T-helper 1 cell (primary cell): Measurements from ENCODE around the gene BIRC6.
"Not testable (repeated sequence)": the region's sequence is repeated elsewhere in the genome, so short reads cannot be mapped to it uniquely, and the experiment has no call there.

Source experiments
- DNase-seq, 5 donors: peaks; one replicate each; pipeline ENCODE4 v3.0.0-alpha.2; 2012 to 2020
- total RNA-seq, 4 donors: gene quantifications; one replicate each; lab custom pipeline; 2026; lab: John Stamatoyannopoulos, UW

BIRC6 gene, protein sequence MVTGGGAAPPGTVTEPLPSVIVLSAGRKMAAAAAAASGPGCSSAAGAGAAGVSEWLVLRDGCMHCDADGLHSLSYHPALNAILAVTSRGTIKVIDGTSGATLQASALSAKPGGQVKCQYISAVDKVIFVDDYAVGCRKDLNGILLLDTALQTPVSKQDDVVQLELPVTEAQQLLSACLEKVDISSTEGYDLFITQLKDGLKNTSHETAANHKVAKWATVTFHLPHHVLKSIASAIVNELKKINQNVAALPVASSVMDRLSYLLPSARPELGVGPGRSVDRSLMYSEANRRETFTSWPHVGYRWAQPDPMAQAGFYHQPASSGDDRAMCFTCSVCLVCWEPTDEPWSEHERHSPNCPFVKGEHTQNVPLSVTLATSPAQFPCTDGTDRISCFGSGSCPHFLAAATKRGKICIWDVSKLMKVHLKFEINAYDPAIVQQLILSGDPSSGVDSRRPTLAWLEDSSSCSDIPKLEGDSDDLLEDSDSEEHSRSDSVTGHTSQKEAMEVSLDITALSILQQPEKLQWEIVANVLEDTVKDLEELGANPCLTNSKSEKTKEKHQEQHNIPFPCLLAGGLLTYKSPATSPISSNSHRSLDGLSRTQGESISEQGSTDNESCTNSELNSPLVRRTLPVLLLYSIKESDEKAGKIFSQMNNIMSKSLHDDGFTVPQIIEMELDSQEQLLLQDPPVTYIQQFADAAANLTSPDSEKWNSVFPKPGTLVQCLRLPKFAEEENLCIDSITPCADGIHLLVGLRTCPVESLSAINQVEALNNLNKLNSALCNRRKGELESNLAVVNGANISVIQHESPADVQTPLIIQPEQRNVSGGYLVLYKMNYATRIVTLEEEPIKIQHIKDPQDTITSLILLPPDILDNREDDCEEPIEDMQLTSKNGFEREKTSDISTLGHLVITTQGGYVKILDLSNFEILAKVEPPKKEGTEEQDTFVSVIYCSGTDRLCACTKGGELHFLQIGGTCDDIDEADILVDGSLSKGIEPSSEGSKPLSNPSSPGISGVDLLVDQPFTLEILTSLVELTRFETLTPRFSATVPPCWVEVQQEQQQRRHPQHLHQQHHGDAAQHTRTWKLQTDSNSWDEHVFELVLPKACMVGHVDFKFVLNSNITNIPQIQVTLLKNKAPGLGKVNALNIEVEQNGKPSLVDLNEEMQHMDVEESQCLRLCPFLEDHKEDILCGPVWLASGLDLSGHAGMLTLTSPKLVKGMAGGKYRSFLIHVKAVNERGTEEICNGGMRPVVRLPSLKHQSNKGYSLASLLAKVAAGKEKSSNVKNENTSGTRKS (N-terminal part only)
- 418 to 628 (median 495) reads per million in 4 donors for total RNA-seq

DNA sequence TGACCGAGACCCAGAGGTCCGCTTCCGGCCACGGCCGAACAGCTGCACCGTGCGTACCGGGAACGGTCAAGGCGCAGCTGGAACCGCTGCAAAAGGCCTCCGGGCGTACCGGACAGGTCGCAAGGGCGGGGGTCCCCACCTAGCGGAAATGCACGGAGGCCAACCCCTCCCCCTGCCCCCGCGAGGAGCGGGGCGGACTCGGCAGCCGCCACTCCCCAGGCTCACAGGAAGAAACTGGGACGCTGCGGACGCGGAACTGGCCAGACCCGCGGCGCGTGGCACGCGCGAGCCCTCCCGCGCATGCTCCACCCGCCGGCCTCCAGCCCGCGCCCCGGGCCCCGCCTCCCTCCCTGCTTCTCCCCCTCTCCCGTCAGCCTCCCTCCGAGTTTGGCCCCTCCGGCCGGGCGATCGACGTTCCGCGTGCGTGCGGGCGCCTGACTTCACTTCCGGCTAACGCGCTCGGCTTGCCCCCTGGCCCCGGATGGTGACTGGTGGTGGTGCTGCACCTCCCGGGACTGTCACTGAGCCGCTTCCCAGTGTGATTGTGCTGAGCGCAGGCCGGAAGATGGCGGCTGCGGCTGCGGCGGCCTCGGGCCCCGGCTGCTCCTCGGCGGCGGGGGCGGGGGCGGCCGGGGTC, at the start of gene BIRC6:
TSS of gene BIRC6 (plus strand) at position 343 of the 637 bp plus-strand sequence. CDS start at position 482, 139 bp downstream.
- DNase-seq, result peak; percentile 78 to 97 (median 80)

DNA sequence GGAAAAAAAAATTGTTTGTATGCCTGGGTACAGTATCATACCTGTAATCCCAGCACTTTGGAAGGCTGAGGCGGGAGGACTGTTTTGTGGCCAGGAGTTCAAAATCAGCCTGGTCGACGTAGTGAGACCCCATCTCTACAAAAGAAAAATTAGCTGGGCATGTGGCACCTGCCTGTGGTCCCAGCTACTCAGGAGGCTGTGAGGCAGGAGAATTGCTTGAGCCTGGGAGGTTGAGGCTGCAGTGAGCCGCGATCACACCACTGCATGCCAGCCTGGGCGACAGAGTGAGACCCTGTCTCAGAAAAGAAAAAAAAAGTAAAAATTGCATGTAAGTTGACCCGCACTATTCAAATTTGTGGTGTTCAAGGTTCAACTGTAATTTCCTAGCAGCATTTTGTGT, 46.2 kb upstream of the BIRC6 start:
- DNase-seq, result no peak

DNA sequence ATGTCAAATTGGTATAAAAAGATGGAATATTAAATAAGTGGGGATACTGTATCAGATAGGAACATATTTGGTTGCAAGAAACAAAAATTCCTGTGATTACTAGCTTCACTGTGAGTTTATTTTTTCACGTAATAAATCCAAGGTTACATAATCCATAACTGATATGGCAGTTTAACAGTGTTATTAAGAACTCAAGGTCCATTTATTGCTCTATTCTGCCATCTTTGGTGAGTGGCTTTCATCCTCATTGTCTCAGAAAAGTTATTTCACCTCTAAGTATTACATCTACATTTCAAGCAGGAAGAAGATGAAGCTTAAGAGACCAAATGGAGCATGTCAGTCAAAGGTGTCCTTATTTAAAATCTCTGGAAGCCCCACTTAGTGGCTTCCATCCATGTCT, 41.9 kb upstream of the BIRC6 start:
- DNase-seq, result no peak

DNA sequence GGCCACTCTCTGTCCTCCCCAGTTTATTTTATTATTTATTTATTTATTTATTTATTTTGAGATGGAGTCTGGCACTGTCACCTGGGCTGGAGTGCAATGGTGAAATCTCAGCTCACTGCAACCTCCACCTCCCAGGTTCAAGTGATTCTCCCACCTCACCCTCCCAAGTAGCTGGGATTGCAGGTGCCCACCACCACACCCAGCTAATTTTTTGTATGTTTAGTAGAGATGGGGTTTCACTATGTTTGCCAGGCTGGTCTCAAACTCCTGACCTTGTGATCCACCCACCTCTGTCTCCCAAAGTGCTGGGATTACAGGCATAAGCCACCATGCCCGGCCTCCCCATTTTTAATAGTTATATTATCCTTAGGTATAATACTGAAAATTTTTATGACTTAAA, 28.1 kb upstream of the BIRC6 start:
- DNase-seq, result not testable (repeated sequence)

DNA sequence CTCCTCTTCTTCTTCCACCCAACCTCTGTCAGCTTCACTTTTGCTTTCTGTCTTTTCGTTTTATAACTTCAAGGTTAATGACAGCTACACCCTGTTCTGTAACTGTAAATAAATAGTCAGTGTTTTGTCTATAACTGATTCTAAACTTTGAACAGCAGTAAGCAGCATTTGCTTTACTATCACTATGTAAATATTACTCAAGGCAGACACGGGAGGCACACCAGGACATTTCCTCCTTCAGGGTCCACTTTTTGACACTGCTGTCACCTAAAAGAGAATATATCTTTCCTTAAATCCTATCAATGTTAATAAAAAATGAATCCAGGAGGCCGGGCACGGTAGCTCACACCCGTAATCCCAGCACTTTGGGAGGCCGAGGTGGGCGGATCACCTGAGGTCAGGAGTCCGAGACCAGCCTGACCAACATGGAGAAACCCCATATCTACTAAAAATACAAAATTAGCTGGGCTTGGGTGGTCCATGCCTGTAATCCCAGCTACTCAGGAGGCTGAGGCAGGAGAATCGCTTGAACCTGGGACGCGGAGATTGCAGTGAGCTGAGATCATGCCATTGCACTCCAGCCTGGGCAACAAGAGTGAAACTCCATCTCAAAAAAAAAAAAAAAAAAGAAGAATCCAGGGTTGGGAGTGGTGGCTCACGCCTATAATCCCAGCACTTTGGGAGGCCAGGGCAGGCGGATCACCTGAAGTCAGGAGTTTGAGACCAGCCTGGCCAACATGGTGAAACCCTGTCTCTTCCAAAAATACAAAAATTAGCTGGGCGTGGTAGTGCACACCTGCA, 27.4 kb upstream of the BIRC6 start:
- not testable (repeated sequence) for DNase-seq

DNA sequence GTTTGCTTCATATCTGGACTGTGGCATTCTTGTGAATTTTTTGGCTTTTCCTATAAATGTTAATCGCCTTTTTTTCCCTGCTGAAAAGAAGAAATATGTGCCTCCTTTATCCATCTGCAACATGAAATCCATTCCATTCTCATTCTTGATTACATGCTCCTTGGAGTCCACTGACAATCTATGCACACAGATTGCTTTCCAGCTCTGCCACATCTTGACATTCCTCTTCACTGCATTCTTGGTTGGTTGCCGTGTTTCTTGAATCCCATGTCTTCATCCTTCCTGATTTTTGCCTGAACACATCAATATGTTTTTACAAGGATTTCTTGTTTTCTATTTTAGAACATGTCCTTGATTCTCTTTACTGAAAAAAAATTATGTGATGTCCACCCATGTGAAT, 26.7 kb upstream of the BIRC6 start:
- DNase-seq, result no peak

DNA sequence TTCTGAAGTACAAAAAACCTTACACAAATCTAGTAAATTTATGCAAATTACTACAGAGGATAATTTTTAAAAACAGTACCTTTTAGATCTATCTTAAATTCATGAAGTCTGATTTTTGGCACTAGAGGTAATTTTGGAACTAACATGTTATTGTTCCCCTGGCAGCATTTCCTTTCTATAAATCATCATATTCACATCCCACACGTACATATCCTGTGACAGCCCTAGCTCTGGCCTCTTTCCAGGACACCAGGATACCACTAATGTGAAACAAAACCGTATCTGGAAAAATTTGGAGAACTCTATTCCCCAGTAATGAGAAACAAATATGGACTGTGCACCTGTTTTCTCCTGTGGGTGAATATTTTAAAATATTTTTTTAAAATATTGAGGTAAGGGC, 14.0 kb upstream of the BIRC6 start:
- DNase-seq, result no peak

DNA sequence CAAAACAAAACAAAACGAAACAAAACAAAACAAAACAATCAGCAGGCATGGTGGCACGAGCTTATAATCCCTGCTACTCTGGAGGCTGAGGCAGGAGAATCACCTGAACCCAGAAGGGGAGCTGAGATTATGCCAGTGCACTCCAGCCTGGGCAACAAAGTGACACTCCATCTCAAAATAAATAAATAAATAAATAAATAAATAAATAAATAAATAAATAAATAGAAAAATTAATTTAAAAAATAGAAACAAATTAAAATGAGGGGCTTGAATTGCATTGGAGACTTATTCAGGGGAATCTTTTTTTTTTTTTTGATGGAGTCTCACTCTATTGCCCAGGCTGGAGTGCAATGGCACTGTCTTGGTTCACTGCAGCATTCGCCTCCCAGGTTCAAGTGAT, 6.0 kb upstream of the BIRC6 start:
- DNase-seq, result not testable (repeated sequence)

DNA sequence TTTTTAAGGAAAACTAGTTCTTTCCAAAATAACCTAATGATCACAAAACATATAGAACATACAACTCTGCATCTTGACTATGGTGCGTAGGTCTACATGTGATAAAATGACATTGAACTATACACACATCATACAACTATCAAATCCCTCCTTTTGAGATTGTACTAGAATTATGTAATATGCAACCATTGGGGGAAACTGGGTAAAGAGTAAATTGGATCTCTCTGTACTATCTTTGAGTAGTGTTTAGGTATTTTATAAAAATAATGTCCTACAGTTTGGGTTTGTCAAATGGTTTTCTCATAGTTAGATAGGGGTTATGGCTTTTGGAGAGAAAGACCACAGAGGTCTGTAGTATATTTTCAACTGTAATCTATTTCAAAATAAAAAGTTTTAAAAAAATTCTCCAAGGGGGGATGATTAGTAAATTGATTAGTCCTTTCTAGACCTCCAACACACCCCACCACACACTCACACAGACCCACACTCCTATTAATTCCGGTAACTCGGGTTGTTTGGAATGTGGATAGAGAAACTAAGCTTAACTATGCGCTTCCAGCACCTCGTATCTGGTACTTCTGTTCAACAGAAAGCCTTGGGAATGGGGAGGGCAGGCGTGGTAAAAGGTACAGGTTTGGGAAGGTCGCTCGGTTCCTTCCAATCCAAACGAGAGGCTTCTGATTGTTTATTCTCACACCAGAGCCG, 695 bp upstream of the BIRC6 start:
- no peak for DNase-seq

DNA sequence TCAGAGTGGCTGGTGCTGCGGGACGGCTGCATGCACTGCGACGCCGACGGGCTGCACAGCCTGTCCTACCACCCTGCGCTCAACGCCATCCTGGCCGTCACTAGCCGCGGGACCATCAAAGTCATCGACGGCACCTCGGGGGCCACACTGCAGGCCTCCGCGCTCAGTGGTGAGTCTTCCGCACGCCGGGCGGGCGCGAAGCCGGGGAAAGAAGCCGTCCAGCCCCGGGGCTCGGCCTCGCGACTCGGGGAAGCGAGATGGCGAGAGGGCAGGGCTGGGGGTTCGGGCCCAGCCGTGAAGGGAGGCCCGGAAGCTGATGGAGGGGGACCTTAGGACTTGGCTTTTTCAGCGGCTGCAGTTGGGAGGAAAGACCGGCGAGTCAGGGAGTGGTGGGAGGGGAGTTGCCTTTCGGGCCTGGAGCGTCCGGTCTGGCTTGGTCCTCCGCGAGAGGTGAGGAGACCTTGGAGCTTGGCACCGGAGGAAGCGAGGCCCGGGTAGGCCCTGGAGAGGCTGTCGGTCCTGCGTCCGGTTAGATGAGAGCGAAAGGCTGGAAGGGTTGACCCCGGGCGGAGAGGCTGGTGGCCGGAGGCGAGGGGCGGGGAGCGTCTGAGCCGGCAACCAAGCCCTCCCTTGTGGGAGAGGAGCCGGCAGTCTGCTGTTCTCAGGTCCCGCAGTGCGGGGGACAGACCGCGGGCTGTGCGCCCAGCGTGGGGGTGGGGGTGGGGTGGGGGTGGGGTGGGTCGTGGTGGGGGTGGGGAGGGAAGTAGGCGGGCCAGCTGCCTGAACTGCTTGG, 691 bp downstream of the BIRC6 start:
- peak in 4 of 5 donors; percentile 13 to 58 (median 14) for DNase-seq

DNA sequence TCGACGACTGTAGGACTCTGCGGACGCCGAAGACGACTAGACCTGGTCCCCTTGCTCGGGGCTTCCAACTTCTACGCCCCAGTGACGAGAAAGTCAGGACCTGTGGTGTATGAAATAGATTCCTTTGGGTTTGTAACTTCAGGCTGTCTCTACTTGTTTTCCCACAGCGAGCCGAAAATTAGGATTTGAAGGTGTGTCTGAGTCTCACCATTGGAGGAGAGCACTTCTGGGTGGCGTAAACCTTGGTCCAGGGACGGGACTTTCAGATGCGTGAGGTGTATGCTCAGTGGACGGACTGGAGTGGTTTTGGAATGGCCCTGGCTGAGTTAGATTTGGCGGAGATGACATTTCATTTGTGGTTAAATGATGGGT, 1.3 kb downstream of the BIRC6 start:
- DNase-seq, result peak in 1 of 5 donors; percentile 1

DNA sequence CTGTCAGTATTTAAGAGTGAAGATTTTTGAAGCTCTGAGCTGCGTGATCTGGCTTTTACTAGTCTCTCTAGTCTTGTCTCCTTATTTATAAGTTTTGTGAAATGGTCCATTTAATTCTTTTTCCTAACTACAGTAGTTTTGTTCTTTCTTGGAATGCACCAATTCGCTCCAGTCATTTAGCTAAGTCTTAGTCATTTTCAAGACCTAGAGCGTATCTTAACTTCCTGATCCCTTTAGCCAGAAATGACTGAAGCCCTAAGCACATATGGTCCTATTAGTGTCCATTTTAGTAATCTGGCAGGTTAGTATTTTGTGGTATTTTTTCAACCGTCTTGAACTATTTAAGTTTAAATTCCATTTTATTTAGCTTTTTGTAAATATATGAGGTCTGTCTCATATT, 3.6 kb downstream of the BIRC6 start:
- peak in 1 of 5 donors; percentile 6 for DNase-seq

DNA sequence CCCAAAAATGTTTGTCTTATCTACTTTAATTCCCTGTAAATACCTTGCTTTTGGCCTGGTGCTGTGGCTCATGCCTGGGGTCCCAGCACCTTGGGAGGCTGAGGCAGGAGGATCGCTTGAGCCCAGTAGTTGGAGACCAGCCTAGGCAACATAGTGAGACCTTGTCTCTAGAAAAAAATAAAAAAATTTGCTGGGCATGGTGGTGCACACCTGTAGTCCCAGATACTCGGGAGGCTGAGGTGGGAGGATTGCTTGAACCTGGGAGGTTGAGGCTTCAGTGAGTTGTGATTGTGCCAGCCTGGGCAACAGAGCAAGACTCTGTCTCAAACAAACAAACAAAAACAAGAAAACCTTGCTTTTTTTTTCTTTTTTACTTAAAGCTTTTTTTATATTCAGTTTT, 6.2 kb downstream of the BIRC6 start:
- DNase-seq, result not testable (repeated sequence)

DNA sequence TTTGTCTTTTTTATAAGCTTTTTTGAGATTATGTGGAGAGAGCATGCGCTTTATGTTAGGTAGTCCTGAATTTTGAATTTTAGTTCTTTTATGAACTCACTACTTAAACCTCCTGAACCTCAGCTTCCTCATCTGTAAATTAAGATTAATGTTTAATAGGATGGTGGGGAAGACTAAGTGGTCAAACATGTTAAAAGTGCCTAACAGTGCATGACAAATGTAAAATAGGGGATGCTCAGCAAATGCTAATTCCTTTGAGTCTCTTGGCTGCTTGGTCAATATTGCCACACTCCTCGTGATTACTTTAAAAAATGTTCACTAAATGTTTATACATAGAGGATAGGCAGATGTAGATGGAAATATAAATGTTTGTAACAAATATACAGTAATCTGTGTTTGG, 6.8 kb downstream of the BIRC6 start:
- no peak for DNase-seq

DNA sequence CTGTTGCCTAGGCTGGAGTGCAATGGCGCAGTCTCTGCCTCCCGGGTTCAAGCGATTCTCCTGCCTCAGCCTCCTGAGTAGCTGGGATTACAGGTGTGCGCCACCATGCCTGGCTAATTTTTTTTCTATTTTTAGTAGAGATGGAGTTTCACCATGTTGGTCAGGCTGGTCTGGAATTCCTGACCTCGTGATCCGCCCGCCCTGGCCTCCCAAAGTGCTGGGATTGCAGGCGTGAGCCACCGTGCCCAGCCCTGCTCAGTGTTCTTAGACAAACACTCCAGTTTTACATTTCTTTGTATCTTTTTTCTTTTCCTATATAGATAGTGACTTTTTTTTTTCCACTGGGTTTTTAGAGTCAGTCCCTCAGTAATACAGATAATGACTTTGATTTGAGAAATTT, 7.5 kb downstream of the BIRC6 start:
- not testable (repeated sequence) for DNase-seq

DNA sequence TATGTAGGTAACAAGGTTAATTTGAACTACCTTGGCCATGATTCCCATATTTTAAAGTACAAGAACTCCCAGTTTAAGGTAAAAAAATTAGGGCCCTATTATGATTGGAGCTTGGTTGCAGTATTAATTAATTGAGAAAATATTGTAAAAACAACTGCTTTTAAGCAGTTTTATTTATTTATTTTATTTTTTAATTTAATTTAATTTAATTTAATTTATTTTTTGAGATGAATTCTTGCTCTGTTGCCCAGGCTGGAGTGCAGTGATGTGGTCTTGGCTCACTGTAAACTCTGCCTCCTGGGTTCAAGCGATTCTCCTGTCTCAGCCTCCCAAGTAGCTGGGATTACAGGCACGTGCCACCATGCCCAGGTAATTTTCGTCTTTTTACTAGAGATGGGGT, 8.9 kb downstream of the BIRC6 start:
- not testable (repeated sequence) for DNase-seq

DNA sequence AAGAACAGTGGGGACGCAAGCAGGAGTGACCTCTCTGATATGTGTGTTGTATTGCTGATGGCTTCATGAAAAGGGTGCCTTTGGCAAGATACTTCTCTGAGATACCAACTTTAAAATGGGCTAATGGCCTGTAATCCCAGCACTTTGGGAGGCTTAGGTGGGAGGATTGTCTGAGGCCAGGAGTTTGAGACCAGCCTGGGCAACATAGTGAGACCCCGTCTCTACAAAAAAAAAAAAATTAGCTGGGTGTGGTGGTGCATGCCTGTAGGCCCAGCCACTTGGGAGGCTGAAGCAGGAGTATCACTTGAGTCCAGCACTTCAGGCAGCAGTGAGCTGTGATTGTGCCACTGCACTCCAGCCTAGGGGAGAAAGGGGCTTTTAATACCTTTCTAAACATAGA, 9.8 kb downstream of the BIRC6 start:
- no peak for DNase-seq

DNA sequence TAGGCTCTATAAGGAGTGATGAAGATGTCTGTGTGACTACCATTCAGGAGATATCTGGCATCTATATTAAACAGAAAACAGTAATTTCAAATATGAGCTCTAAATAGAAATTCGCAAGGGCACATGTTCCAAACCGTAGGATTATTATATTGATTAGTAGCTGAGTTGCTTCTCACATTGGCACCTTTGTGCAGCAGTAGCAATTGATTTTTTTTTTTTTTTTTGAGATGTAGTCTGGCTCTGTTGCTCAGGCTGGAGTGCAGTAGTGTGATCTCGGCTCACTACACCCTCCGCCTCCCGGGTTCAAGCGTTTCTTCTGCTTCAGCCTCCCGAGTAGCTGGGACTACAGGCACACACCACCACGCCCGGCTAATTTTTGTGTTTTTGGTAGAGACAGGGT, 12.4 kb downstream of the BIRC6 start:
- DNase-seq, result no peak

DNA sequence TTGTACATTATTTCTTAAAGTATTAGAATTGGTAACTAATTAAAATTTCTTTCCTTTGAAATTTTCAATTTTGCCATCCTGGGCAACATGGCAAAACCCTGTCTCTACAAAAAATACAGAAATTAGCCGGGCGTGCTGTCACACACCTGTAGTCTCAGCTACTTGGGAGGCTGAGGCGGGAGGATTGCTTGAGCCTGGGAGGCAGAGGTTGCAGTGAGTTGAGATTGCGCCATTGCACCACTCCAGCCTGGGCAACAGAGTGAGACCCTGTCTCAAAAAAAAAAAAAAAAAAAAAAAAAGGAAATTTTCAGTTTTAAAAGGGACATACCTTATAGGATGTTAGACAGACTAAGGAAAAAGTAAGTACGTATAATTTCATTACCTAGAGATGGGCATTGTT, 14.1 kb downstream of the BIRC6 start:
- not testable (repeated sequence) for DNase-seq
